Ishikawa (cell line): ENCODE data around the gene VAMP1.

ENCODE experiments used
- CEBPB ChIP-seq: IDR thresholded peaks from 2 replicates; pipeline ENCODE4 v1.6.1; 2012
- CREB1 ChIP-seq: IDR thresholded peaks from 2 replicates; pipeline ENCODE4 v1.6.1; 2012; ENCODE audit warnings: low read depth
- EGR1 ChIP-seq: IDR thresholded peaks from 2 replicates; pipeline ENCODE4 v1.6.1; 2012
- EP300 ChIP-seq: IDR thresholded peaks from 2 replicates; pipeline ENCODE4 v1.6.1; 2012; ENCODE audit warnings: borderline replicate concordance
- FOXM1 ChIP-seq: IDR thresholded peaks from 2 replicates; pipeline ENCODE4 v1.6.1; 2012; ENCODE audit warnings: low read depth, borderline replicate concordance
- MAX ChIP-seq: IDR thresholded peaks from 2 replicates; pipeline ENCODE4 v1.6.1; 2012
- NFIC ChIP-seq: IDR thresholded peaks from 2 replicates; pipeline ENCODE4 v1.6.1; 2012
- RAD21 ChIP-seq: IDR thresholded peaks from 2 replicates; pipeline ENCODE4 v1.6.1; 2012; ENCODE audit warnings: low read depth
- REST ChIP-seq: IDR thresholded peaks from 2 replicates; pipeline ENCODE4 v1.6.1; 2012; ENCODE audit warnings: low read depth, mild to moderate bottlenecking
- TAF1 ChIP-seq: IDR thresholded peaks from 2 replicates; pipeline ENCODE4 v1.6.1; 2012; ENCODE audit warnings: low read depth, mild to moderate bottlenecking
- TCF12 ChIP-seq: IDR thresholded peaks from 2 replicates; pipeline ENCODE4 v1.6.1; 2012; ENCODE audit warnings: low read depth
- TEAD4 ChIP-seq: IDR thresholded peaks from 2 replicates; pipeline ENCODE4 v1.6.1; 2012
- USF1 ChIP-seq: IDR thresholded peaks from 2 replicates; pipeline ENCODE4 v1.6.1; 2012
- YY1 ChIP-seq: IDR thresholded peaks from 2 replicates; pipeline ENCODE4 v1.6.1; 2012; ENCODE audit warnings: low read depth
- ZBTB7A ChIP-seq: IDR thresholded peaks from 2 replicates; pipeline ENCODE4 v1.6.1; 2012; ENCODE audit warnings: low read depth

VAMP1 gene

GRCh38 chr12:6442836-6443235, 27.6 kb downstream of the VAMP1 start:
- TF ChIP-seq CEBPB (no peak), FOXM1 (no peak), EP300 (no peak), EGR1 (no peak), NFIC (no peak), TEAD4 (no peak), MAX (no peak), YY1 (no peak), RAD21 (no peak), USF1 (no peak), REST (no peak), TAF1 (no peak), CREB1 (no peak), ZBTB7A (no peak), TCF12 (no peak)

- no peak for TF ChIP-seq TEAD4
- no peak for TF ChIP-seq CREB1
These were observed 30.1 kb downstream of the VAMP1 start for GRCh38 chr12:6440391-6440790.

- TF ChIP-seq EP300 (no peak), FOXM1 (no peak), REST (no peak), EGR1 (no peak), TEAD4 (no peak), TAF1 (no peak), NFIC (no peak), ZBTB7A (no peak), RAD21 (no peak), MAX (no peak), CEBPB (no peak), TCF12 (no peak), YY1 (no peak), USF1 (no peak), CREB1 (no peak)
These were observed 32.1 kb downstream of the VAMP1 start for GRCh38 chr12:6438345-6438744.

GRCh38 chr12:6437586-6437985, 32.9 kb downstream of the VAMP1 start:
- no peak for TF ChIP-seq REST
- TF ChIP-seq TCF12, result no peak
- no peak for TF ChIP-seq EGR1
- no peak for TF ChIP-seq ZBTB7A
- no peak for TF ChIP-seq CREB1
- no peak for TF ChIP-seq RAD21
- TF ChIP-seq FOXM1, result no peak
- TF ChIP-seq YY1, result no peak
- TF ChIP-seq CEBPB, result no peak
- TF ChIP-seq TEAD4, result no peak
- no peak for TF ChIP-seq USF1
- no peak for TF ChIP-seq EP300
- no peak for TF ChIP-seq NFIC
- no peak for TF ChIP-seq MAX
- no peak for TF ChIP-seq TAF1
